Measurements from ENCODE around the gene TTC36. TPM values are rescaled to one million over a fixed set of nuclear protein-coding genes. Genes with fewer than 3 reads are reported as not detected.
"Not testable (repeated sequence)": the region's sequence is repeated elsewhere in the genome, so short reads cannot be mapped to it uniquely, and the experiment has no call there.

TTC36 gene
- total and polyA plus RNA-seq, 8 donors = 0.58 to 56.8 (median 2.0) TPM; not detected in 5

- intact Hi-C loops (cut with DNase I; ENCODE audit: low total_unique reads) = no loop called here
Observed at GRCh38 chr11:118572981-118573550, 45.8 kb downstream of the TTC36 start.

GRCh38 chr11:118574636-118575035 lies 47.4 kb downstream of the TTC36 start:
- WGBS, 5 donors = 80 to 92% (median 88%) methylated on average over 7 of the region's 7 CpGs
- peaks cover 0 to 3% (median 0%) of the 10 kb centered on the region in 4 donors for H3K36me3 ChIP-seq
- H3K4me1 ChIP-seq = peaks cover 41 to 71% (median 60%) of the 10 kb centered on the region in 4 donors
- no peaks in the 10 kb centered on the region for H3K9me3 ChIP-seq
- TF ChIP-seq EP300 (IDR thresholded peaks at IDR 0.05) = no peak
- no peak for TF ChIP-seq POLR2AphosphoS5 (IDR thresholded peaks at IDR 0.05)
- TF ChIP-seq, protein P1, sequence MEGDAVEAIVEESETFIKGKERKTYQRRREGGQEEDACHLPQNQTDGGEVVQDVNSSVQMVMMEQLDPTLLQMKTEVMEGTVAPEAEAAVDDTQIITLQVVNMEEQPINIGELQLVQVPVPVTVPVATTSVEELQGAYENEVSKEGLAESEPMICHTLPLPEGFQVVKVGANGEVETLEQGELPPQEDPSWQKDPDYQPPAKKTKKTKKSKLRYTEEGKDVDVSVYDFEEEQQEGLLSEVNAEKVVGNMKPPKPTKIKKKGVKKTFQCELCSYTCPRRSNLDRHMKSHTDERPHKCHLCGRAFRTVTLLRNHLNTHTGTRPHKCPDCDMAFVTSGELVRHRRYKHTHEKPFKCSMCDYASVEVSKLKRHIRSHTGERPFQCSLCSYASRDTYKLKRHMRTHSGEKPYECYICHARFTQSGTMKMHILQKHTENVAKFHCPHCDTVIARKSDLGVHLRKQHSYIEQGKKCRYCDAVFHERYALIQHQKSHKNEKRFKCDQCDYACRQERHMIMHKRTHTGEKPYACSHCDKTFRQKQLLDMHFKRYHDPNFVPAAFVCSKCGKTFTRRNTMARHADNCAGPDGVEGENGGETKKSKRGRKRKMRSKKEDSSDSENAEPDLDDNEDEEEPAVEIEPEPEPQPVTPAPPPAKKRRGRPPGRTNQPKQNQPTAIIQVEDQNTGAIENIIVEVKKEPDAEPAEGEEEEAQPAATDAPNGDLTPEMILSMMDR (IDR thresholded peaks at IDR 0.05) = no peak
- no peak for TF ChIP-seq POLR2A (IDR thresholded peaks at IDR 0.05)
- H3K27me3 ChIP-seq = no peaks in the 10 kb centered on the region
- no peak overlapping the region for H3K27ac ChIP-seq
- intact Hi-C loops (cut with DNase I; ENCODE audit: low total_unique reads) = no loop called here
- DNase-seq = no peak
- peak overlapping the region in 3 of 4 donors; percentile 6 to 88 (median 87) for H3K4me3 ChIP-seq

More at GRCh38 chr11:118572981-118573550, 45.8 kb downstream of the TTC36 start:
- DNase-seq = peak in 1 of 2 donors; percentile 59
- H3K9me3 ChIP-seq = no peaks in the 10 kb centered on the region
- peak overlapping the region; percentile 87 to 98 (median 92) for H3K4me3 ChIP-seq
- TF ChIP-seq EP300 (IDR thresholded peaks at IDR 0.05) (no peak), POLR2A (IDR thresholded peaks at IDR 0.05) (no peak), POLR2AphosphoS5 (IDR thresholded peaks at IDR 0.05) (no peak)
- TF ChIP-seq, protein P1 (IDR thresholded peaks at IDR 0.05) = no peak
- WGBS, 5 donors = 1 to 3% (median 2%) methylated on average over 10 of the region's 10 CpGs
- peak overlapping the region; percentile 92 to 99 (median 99) for H3K27ac ChIP-seq
- H3K27me3 ChIP-seq = no peaks in the 10 kb centered on the region
- H3K4me1 ChIP-seq = peaks cover 34 to 55% (median 50%) of the 10 kb centered on the region in 4 donors
- peaks cover 0 to 3% (median 0%) of the 10 kb centered on the region in 4 donors for H3K36me3 ChIP-seq

GRCh38 chr11:118577995-118578394 lies 50.7 kb downstream of the TTC36 start:
- intact Hi-C loops (cut with DNase I; ENCODE audit: low total_unique reads); DNase-seq; H3K9me3 ChIP-seq; H3K4me3 ChIP-seq; H3K27me3 ChIP-seq: not testable (repeated sequence)
- peaks cover 8 to 27% (median 20%) of the 10 kb centered on the region in 4 donors for H3K36me3 ChIP-seq
- peaks cover 38 to 88% (median 61%) of the 10 kb centered on the region in 4 donors for H3K4me1 ChIP-seq
- H3K27ac ChIP-seq = peak overlapping the region in 1 of 5 donors; percentile 46

Other genes starting within 250 kb of the TTC36 start
- 10 to 100 TPM in 1 of 5 donors, 1 to 10 TPM in 2, not detected in 2; 2.4 to 15.8 (median 7.1) TPM for gene CD3E, start 222.7 kb upstream of the TTC36 start, total RNA-seq
- gene CD3E, start 222.7 kb upstream of the TTC36 start, polyA plus RNA-seq = 1 to 10 TPM; 2.3 to 6.7 (median 4.5) TPM
- gene CD3D, start 184.8 kb upstream of the TTC36 start, total RNA-seq = 10 to 100 TPM in 2 of 5 donors, 1 to 10 TPM in 1, not detected in 2; 4.6 to 24.0 (median 16.1) TPM
- gene CD3D, start 184.8 kb upstream of the TTC36 start, polyA plus RNA-seq = 1 to 10 TPM; 2.2 to 9.2 (median 4.7) TPM
- 1 to 10 TPM in 3 of 5 donors, not detected in 2; 1.2 to 9.5 (median 4.2) TPM for gene CD3G, start 183.1 kb upstream of the TTC36 start, total RNA-seq
- under 1 TPM in 2 of 3 donors, not detected in 1; 0.18 to 0.76 TPM for gene CD3G, start 183.1 kb upstream of the TTC36 start, polyA plus RNA-seq
- gene UBE4A, start 167.9 kb upstream of the TTC36 start, total RNA-seq = 10 to 100 TPM; 17.1 to 68.8 (median 50.7) TPM
- gene UBE4A, start 167.9 kb upstream of the TTC36 start, polyA plus RNA-seq = 10 to 100 TPM in 1 of 3 donors, 1 to 10 TPM in 2; 3.5 to 11.8 (median 4.0) TPM
- gene ATP5MG, start 125.9 kb upstream of the TTC36 start, total RNA-seq = 100 to 1,000 TPM in 4 of 5 donors, 10 to 100 TPM in 1; 98.5 to 152 (median 113) TPM
- 100 to 1,000 TPM; 233 to 312 (median 288) TPM for gene ATP5MG, start 125.9 kb upstream of the TTC36 start, polyA plus RNA-seq
- 10 to 100 TPM; 22.0 to 98.2 (median 79.8) TPM for gene KMT2A, start 91.0 kb upstream of the TTC36 start, total RNA-seq
- gene KMT2A, start 91.0 kb upstream of the TTC36 start, polyA plus RNA-seq = 1 to 10 TPM; 4.5 to 6.4 (median 5.3) TPM
- 10 to 100 TPM in 2 of 5 donors, 1 to 10 TPM in 2, not detected in 1; 8.2 to 52.7 (median 17.5) TPM for gene TMEM25, start 3.7 kb downstream of the TTC36 start, total RNA-seq
- 10 to 100 TPM in 1 of 3 donors, 1 to 10 TPM in 2; 4.0 to 11.8 (median 8.5) TPM for gene TMEM25, start 3.7 kb downstream of the TTC36 start, polyA plus RNA-seq
- 100 to 1,000 TPM in 1 of 5 donors, 10 to 100 TPM in 3, 1 to 10 TPM in 1; 3.5 to 113 (median 28.4) TPM for gene IFT46, start 38.5 kb downstream of the TTC36 start, total RNA-seq
- 10 to 100 TPM; 15.4 to 17.9 (median 17.5) TPM for gene IFT46, start 38.5 kb downstream of the TTC36 start, polyA plus RNA-seq
- gene ARCN1, start 44.9 kb downstream of the TTC36 start, total RNA-seq = 100 to 1,000 TPM in 1 of 5 donors, 10 to 100 TPM in 4; 22.0 to 115 (median 60.0) TPM
- 100 to 1,000 TPM in 1 of 3 donors, 10 to 100 TPM in 2; 50.7 to 107 (median 60.2) TPM for gene ARCN1, start 44.9 kb downstream of the TTC36 start, polyA plus RNA-seq
- 100 to 1,000 TPM in 1 of 5 donors, 10 to 100 TPM in 4; 34.4 to 291 (median 50.2) TPM for gene PHLDB1, start 80.1 kb downstream of the TTC36 start, total RNA-seq
- gene PHLDB1, start 80.1 kb downstream of the TTC36 start, polyA plus RNA-seq = 10 to 100 TPM; 28.4 to 43.1 (median 39.7) TPM
- under 1 TPM in 1 of 5 donors, not detected in 4; 0.45 TPM for gene TREH, start 152.2 kb downstream of the TTC36 start, total RNA-seq
- gene TREH, start 152.2 kb downstream of the TTC36 start, polyA plus RNA-seq = 1 to 10 TPM in 2 of 3 donors, under 1 TPM in 1; 0.76 to 2.2 (median 1.4) TPM

Measured in stomach (tissue), 9 donors.